ENCODE measurements around the gene PHACTR1. TPM values are rescaled to one million over a fixed set of nuclear protein-coding genes. Genes with fewer than 3 reads are reported as not detected.

The PHACTR1 gene
- total RNA-seq, 4 donors from 2014 or later, result 1.2 to 3.2 (median 1.6) TPM; not detected in 1

- TF ChIP-seq POLR2A (IDR thresholded peaks at IDR 0.05) (no peak), CTCF (IDR thresholded peaks at IDR 0.05) (no peak), EP300 (IDR thresholded peaks at IDR 0.05; ENCODE audit: low read depth) (no peak), POLR2AphosphoS5 (IDR thresholded peaks at IDR 0.05) (no peak)
- no peak for DNase-seq
- Histone ChIP-seq H3K9me3 (no peaks in the 10 kb centered on the region), H3K27ac (no peak overlapping the region), H3K4me1 (no peaks in the 10 kb centered on the region), H3K36me3 (no peaks in the 10 kb centered on the region), H3K4me3 (no peak overlapping the region), H3K27me3 (no peaks in the 10 kb centered on the region)
- 75 to 76% methylated on average over 1 of the region's 1 CpG for WGBS, 2 donors (ENCODE audit: low coverage in 1 of 2)
- intact Hi-C loops (cut with DNase I; ENCODE audit: low total_unique reads) (no loop called here), in situ Hi-C loops (cut with MboI; ENCODE audit: low pct_ligation_motif_present in 1 of 4, low pct_unique_long_range_greater_than_20kb in 1 of 4, low sequenced_read_pairs in 3 of 4) (no loop called here)
These were observed 380.9 kb downstream of the PHACTR1 start for GRCh38 chr6:13097454-13097853.

GRCh38 chr6:13098006-13098405 lies 381.4 kb downstream of the PHACTR1 start:
- Histone ChIP-seq H3K27ac (no peak overlapping the region), H3K4me3 (no peak overlapping the region), H3K4me1 (no peaks in the 10 kb centered on the region), H3K36me3 (no peaks in the 10 kb centered on the region), H3K27me3 (no peaks in the 10 kb centered on the region), H3K9me3 (no peaks in the 10 kb centered on the region)
- TF ChIP-seq POLR2AphosphoS5 (IDR thresholded peaks at IDR 0.05), result no peak
- no peak for TF ChIP-seq POLR2A (IDR thresholded peaks at IDR 0.05)
- TF ChIP-seq CTCF (IDR thresholded peaks at IDR 0.05), result no peak
- TF ChIP-seq EP300 (IDR thresholded peaks at IDR 0.05; ENCODE audit: low read depth), result no peak
- intact Hi-C loops (cut with DNase I; ENCODE audit: low total_unique reads) (no loop called here), in situ Hi-C loops (cut with MboI; ENCODE audit: low pct_ligation_motif_present in 1 of 4, low pct_unique_long_range_greater_than_20kb in 1 of 4, low sequenced_read_pairs in 3 of 4) (no loop called here)
- DNase-seq, result no peak

- Histone ChIP-seq H3K4me3 (no peak overlapping the region), H3K27me3 (no peaks in the 10 kb centered on the region), H3K36me3 (no peaks in the 10 kb centered on the region), H3K9me3 (no peaks in the 10 kb centered on the region), H3K27ac (no peak overlapping the region), H3K4me1 (no peaks in the 10 kb centered on the region)
- whole genome bisulfite sequencing, 2 donors (ENCODE audit: low coverage in 1 of 2), result 77% methylated on average over 5 of the region's 5 CpGs
- DNase-seq, result no peak
- in situ Hi-C loops (cut with MboI; ENCODE audit: low pct_ligation_motif_present in 1 of 4, low pct_unique_long_range_greater_than_20kb in 1 of 4, low sequenced_read_pairs in 3 of 4) (no loop called here), intact Hi-C loops (cut with DNase I; ENCODE audit: low total_unique reads) (no loop called here)
- no peak for TF ChIP-seq CTCF (IDR thresholded peaks at IDR 0.05)
- TF ChIP-seq POLR2A (IDR thresholded peaks at IDR 0.05), result no peak
- TF ChIP-seq EP300 (IDR thresholded peaks at IDR 0.05; ENCODE audit: low read depth), result no peak
These were observed 382.4 kb downstream of the PHACTR1 start for GRCh38 chr6:13098793-13099570.

GRCh38 chr6:13099771-13100170 lies 383.2 kb downstream of the PHACTR1 start:
- in situ Hi-C loops (cut with MboI; ENCODE audit: low pct_ligation_motif_present in 1 of 4, low pct_unique_long_range_greater_than_20kb in 1 of 4, low sequenced_read_pairs in 3 of 4), result no loop called here
- intact Hi-C loops (cut with DNase I; ENCODE audit: low total_unique reads), result no loop called here
- Histone ChIP-seq H3K36me3 (no peaks in the 10 kb centered on the region), H3K4me3 (no peak overlapping the region), H3K27ac (no peak overlapping the region), H3K9me3 (no peaks in the 10 kb centered on the region), H3K4me1 (no peaks in the 10 kb centered on the region), H3K27me3 (no peaks in the 10 kb centered on the region)
- DNase-seq, result no peak
- TF ChIP-seq POLR2AphosphoS5 (IDR thresholded peaks at IDR 0.05) (no peak), EP300 (IDR thresholded peaks at IDR 0.05; ENCODE audit: low read depth) (no peak)

GRCh38 chr6:13101409-13101808 lies 384.8 kb downstream of the PHACTR1 start:
- Histone ChIP-seq H3K36me3 (no peaks in the 10 kb centered on the region), H3K4me1 (no peaks in the 10 kb centered on the region), H3K4me3 (no peak overlapping the region), H3K27me3 (no peaks in the 10 kb centered on the region), H3K27ac (no peak overlapping the region), H3K9me3 (no peaks in the 10 kb centered on the region)
- intact Hi-C loops (cut with DNase I; ENCODE audit: low total_unique reads) (no loop called here), in situ Hi-C loops (cut with MboI; ENCODE audit: low pct_ligation_motif_present in 1 of 4, low pct_unique_long_range_greater_than_20kb in 1 of 4, low sequenced_read_pairs in 3 of 4) (no loop called here)
- no peak for DNase-seq
- TF ChIP-seq POLR2AphosphoS5 (IDR thresholded peaks at IDR 0.05), result no peak
- no peak for TF ChIP-seq EP300 (IDR thresholded peaks at IDR 0.05; ENCODE audit: low read depth)
- no peak for TF ChIP-seq CTCF (IDR thresholded peaks at IDR 0.05)
- no peak for TF ChIP-seq POLR2A (IDR thresholded peaks at IDR 0.05)
- WGBS, 2 donors (ENCODE audit: low coverage in 1 of 2), result 79 to 82% methylated on average over 5 of the region's 5 CpGs
